HUES48 (cell line): ENCODE measurements around the gene SNTA1.
"Not testable (repeated sequence)": the region's sequence is repeated elsewhere in the genome, so short reads cannot be mapped to it uniquely, and the experiment has no call there.

ENCODE experiments used
- H3K27ac ChIP-seq: one replicate; pipeline ENCODE4 v1.7.0; 2013; ENCODE audit warnings: low read depth, low read length, inconsistent platforms
- H3K27me3 ChIP-seq: 2 replicates; pipeline ENCODE4 v1.6.1; 2013; ENCODE audit warnings: mild to moderate bottlenecking, low read length; ENCODE audit not compliant: control insufficient read depth, insufficient read depth
- H3K36me3 ChIP-seq: 2 replicates; pipeline ENCODE4 v1.6.1; 2013; ENCODE audit warnings: low read length; ENCODE audit not compliant: control insufficient read depth, insufficient read depth
- H3K4me1 ChIP-seq: 2 replicates; pipeline ENCODE4 v1.6.1; 2013; ENCODE audit warnings: mild to moderate bottlenecking, low read length; ENCODE audit not compliant: control insufficient read depth, insufficient read depth
- H3K4me3 ChIP-seq: 2 replicates; pipeline ENCODE4 v1.5.1; 2013; ENCODE audit warnings: mild to moderate bottlenecking, low read depth, low read length
- H3K9ac ChIP-seq: 2 replicates; pipeline ENCODE4 v1.6.1; 2013; ENCODE audit warnings: mild to moderate bottlenecking, low read depth, low read length, moderate library complexity
- H3K9me3 ChIP-seq: 2 replicates; pipeline ENCODE4 v1.6.1; 2013; ENCODE audit warnings: low read length; ENCODE audit not compliant: control insufficient read depth, insufficient read depth

Gene SNTA1

DNA sequence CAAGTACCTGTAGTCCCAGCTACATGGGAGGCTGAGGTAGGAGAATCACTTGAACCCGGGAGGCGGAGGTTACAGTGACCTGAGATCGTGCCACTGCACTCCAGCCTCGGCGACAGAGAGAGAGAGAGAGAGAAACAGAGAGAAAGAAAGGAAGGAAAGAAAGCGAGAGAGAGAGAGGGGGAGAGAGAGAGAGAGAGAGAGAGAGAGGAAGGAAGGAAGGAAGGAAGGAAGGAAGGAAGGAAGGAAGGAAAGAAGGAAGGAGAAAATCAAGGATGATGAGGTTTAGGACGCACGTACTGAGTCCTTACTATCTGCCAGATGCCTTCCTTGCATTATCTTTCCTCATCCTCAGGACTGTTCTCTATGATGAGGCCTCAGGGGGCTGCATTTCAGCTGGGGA, 21.2 kb upstream of the SNTA1 start:
- H3K4me3 ChIP-seq, H3K4me1 ChIP-seq, H3K27ac ChIP-seq, H3K36me3 ChIP-seq, H3K27me3 ChIP-seq, H3K9me3 ChIP-seq, H3K9ac ChIP-seq: not testable (repeated sequence)

DNA sequence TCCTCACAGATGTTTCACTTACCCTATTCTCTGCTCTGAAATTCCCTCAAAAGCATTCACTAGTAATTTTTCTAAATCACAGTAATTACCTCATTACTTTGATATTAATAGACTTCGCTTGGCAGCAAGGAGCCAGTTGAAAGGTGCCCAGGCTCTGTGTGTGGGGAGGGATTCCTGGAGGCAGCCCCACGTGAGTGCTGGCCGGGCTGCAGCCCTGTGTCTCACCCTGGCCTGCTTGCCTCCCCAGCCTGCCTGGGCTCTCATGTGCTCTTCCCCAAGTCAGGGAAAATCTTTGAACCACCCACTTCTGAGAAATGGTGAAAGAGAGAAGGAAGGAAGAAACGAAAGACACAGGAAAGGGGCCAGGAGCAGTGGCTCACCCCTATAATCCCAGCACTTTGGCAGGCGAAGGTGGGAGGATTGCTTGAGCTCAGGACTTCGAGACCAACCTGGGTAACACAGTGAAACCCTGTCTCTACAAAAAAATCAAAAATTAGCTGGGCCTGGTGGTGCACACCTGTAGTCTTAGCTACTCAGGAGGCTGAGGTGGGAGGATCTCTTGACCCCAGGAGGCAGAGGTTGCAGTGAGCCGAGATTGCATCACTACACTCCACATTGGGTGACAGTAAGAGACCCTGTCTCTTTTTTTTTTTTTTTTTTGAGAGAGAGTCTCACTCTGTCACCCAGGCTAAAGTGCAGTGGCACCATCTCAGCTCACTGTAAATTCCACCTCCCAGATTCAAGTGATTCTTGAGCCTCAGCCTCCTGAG, 20.0 kb upstream of the SNTA1 start:
- Histone ChIP-seq H3K9me3 (no peaks in the 10 kb centered on the region), H3K27me3 (no peaks in the 10 kb centered on the region), H3K4me3 (no peak overlapping the region), H3K27ac (no peak overlapping the region), H3K4me1 (no peaks in the 10 kb centered on the region), H3K9ac (no peak overlapping the region), H3K36me3 (no peaks in the 10 kb centered on the region)

DNA sequence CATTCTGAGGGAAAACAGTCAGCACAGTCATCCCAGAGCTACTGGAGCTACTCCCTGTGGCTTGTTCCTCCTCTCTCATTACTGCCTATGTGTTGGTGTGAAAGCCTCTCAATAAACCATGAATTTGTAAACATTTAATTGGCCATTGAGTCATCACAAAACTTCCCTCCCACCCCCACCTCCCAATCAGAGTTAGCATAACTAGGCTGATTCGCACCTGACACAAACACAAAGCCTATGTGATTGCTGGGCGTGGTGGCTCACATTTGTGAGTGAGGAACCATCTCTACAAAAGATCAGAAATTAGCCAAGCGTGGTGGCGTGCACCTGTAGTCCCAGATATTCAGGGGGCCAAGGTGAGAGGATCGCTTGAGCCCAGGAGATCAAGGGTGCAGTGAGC, 17.1 kb upstream of the SNTA1 start:
- no peak overlapping the region for H3K27ac ChIP-seq
- no peaks in the 10 kb centered on the region for H3K9me3 ChIP-seq
- no peak overlapping the region for H3K4me3 ChIP-seq
- H3K36me3 ChIP-seq, result no peaks in the 10 kb centered on the region
- no peak overlapping the region for H3K9ac ChIP-seq
- no peaks in the 10 kb centered on the region for H3K4me1 ChIP-seq
- H3K27me3 ChIP-seq, result no peaks in the 10 kb centered on the region

- H3K36me3 ChIP-seq, result no peaks in the 10 kb centered on the region
- no peaks in the 10 kb centered on the region for H3K4me1 ChIP-seq
- H3K9me3 ChIP-seq, result no peaks in the 10 kb centered on the region
- H3K9ac ChIP-seq, result no peak overlapping the region
- no peaks in the 10 kb centered on the region for H3K27me3 ChIP-seq
- no peak overlapping the region for H3K4me3 ChIP-seq
- no peak overlapping the region for H3K27ac ChIP-seq
Observed at GRCh38 chr20:33459599-33459998, 16.0 kb upstream of the SNTA1 start.

GRCh38 chr20:33456916-33457642, 13.5 kb upstream of the SNTA1 start:
- not testable (repeated sequence) for H3K36me3 ChIP-seq, H3K4me1 ChIP-seq

GRCh38 chr20:33450867-33451266, 7.3 kb upstream of the SNTA1 start:
- H3K9me3 ChIP-seq, result no peaks in the 10 kb centered on the region
- no peak overlapping the region for H3K9ac ChIP-seq
- no peak overlapping the region for H3K4me3 ChIP-seq
- no peak overlapping the region for H3K27ac ChIP-seq
- H3K4me1 ChIP-seq, result no peaks in the 10 kb centered on the region
- no peaks in the 10 kb centered on the region for H3K27me3 ChIP-seq
- no peaks in the 10 kb centered on the region for H3K36me3 ChIP-seq

More at GRCh38 chr20:33456916-33457642, 13.5 kb upstream of the SNTA1 start:
- not testable (repeated sequence) for H3K9me3 ChIP-seq, H3K27ac ChIP-seq, H3K9ac ChIP-seq, H3K27me3 ChIP-seq, H3K4me3 ChIP-seq

- no peak overlapping the region for H3K27ac ChIP-seq
- no peak overlapping the region for H3K9ac ChIP-seq
- no peak overlapping the region for H3K4me3 ChIP-seq
Observed at GRCh38 chr20:33445881-33446625, 2.5 kb upstream of the SNTA1 start.

DNA sequence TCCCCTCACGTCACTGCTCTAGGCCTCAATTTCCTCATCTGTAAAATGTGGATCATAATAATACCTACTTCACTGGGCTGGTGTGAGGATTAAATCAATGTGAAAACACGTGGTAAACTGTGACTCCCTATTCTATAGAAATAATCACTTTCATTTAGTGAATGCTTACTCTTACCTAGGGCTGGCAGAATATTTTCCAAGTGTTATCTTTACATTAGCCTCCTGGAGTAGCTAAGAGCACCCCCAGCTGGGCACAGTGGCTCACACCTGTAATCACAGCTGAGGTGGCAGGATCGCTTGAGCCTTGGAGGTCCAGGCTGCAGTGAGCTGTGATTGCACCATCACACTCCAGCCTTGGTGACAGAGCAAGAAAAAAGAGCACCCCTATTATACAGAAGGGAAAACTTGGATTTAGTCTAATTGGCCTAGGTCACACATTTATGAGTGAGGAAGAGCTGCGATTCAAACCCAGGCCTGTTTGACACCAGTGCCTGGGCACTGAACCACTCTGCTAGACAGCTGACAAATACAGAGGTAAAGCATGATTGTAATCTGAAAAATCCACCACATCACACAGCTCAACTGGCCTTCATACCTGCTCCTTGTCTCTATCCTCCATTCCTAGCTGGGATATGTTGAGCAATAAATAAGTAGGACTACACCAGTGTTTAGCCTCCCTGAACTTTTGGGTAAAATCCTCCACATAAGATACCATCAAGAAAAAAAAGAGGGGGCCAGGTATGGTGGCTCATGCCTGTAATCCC, 1.4 kb upstream of the SNTA1 start:
- Histone ChIP-seq H3K9me3 (no peaks in the 10 kb centered on the region), H3K36me3 (no peaks in the 10 kb centered on the region), H3K9ac (no peak overlapping the region), H3K4me1 (peaks cover 7% of the 10 kb centered on the region; the same call in 1 of the 2 replicates), H3K27ac (no peak overlapping the region), H3K4me3 (peak overlapping the region; percentile 31; the same call in 1 of the 2 replicates), H3K27me3 (peaks cover 20% of the 10 kb centered on the region)

More at GRCh38 chr20:33445881-33446625, 2.5 kb upstream of the SNTA1 start:
- Histone ChIP-seq H3K27me3 (peaks cover 20% of the 10 kb centered on the region), H3K4me1 (peaks cover 7% of the 10 kb centered on the region; the same call in 1 of the 2 replicates), H3K9me3 (no peaks in the 10 kb centered on the region), H3K36me3 (no peaks in the 10 kb centered on the region)

DNA sequence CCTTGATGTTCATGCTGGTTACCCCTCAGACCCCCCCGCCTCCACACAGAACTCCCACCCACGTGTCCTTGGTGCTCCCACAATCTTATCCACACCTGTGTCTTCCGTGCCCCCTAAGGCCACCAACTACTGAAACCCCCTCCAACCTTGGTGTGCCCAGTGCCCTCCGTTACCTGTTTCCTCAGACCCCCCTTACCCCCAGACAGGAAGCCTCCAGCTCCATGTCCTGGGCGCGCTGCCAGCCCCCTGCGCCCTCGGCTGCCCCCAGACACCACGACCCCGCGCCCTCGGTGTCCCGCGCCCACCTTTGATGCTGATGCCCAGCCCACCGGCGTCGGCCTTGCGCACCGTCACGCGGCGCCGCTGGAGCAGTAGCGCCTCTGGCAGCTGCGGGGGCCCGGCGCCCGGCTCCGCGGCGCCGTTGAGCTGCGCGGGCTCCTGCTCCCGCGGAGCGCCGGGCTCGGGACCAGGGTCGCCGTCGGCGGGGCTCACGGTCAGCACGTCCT, 504 bp downstream of the SNTA1 start:
- H3K27ac ChIP-seq, result no peak overlapping the region
- peaks cover 7% of the 10 kb centered on the region; the same call in 1 of the 2 replicates for H3K4me1 ChIP-seq
- H3K36me3 ChIP-seq, result no peaks in the 10 kb centered on the region
- peak overlapping the region; percentile 69 for H3K4me3 ChIP-seq
- no peaks in the 10 kb centered on the region for H3K9me3 ChIP-seq
- H3K9ac ChIP-seq, result no peak overlapping the region
- peaks cover 20% of the 10 kb centered on the region for H3K27me3 ChIP-seq
